ENCODE results near the gene OR2AG1.

The OR2AG1 gene

GRCh38 chr11:6738590-6738989 is 44.2 kb upstream of the OR2AG1 start:
- ChIA-PET POLR2A (ENCODE audit: low non-redundant PET) (no interaction called here), CTCF (interaction anchor here (0.6 to 1.2 kb wide), 7 partner anchors 8 to 694 kb away, joined by 3 to 6 read pairs (median 4); no protein-coding TSS in a partner anchor)
- H3K27ac ChIP-seq, result no peak overlapping the region
- TF ChIP-seq CTCF (conservative IDR thresholded peaks at IDR 0.05; ENCODE audit: low read depth), result no peak
- DNase-seq (ENCODE audit: low spot score), result no peak

GRCh38 chr11:6742260-6742659 is 40.6 kb upstream of the OR2AG1 start:
- POLR2A ChIA-PET (ENCODE audit: low non-redundant PET), result no interaction called here
- CTCF ChIA-PET, result no interaction called here
- H3K27ac ChIP-seq, result no peak overlapping the region
- no peak for TF ChIP-seq CTCF (conservative IDR thresholded peaks at IDR 0.05; ENCODE audit: low read depth)
- DNase-seq (ENCODE audit: low spot score), result no peak

GRCh38 chr11:6745018-6745417 is 37.8 kb upstream of the OR2AG1 start:
- DNase-seq (ENCODE audit: low spot score), result no peak
- TF ChIP-seq CTCF (conservative IDR thresholded peaks at IDR 0.05; ENCODE audit: low read depth), result no peak
- ChIA-PET CTCF (interaction anchor here (0.7 to 0.8 kb wide), 2 partner anchors 12 to 400 kb away, joined by 4 to 5 read pairs; no protein-coding TSS in a partner anchor), POLR2A (ENCODE audit: low non-redundant PET) (no interaction called here)
- H3K27ac ChIP-seq, result no peak overlapping the region

- H3K27ac ChIP-seq, result no peak overlapping the region
- no peak for DNase-seq (ENCODE audit: low spot score)
- ChIA-PET POLR2A (ENCODE audit: low non-redundant PET) (no interaction called here), CTCF (interaction anchor here (0.6 to 0.8 kb wide), 3 partner anchors 12 to 399 kb away, joined by 3 to 5 read pairs (median 4); no protein-coding TSS in a partner anchor)
- no peak for TF ChIP-seq CTCF (conservative IDR thresholded peaks at IDR 0.05; ENCODE audit: low read depth)
Observed at GRCh38 chr11:6745465-6746015, 37.3 kb upstream of the OR2AG1 start.

GRCh38 chr11:6746086-6746618 is 36.7 kb upstream of the OR2AG1 start:
- CTCF ChIA-PET, result interaction anchor here (0.6 to 1.2 kb wide), 4 partner anchors 8 to 624 kb away, joined by 3 to 6 read pairs (median 4); no protein-coding TSS in a partner anchor
- H3K27ac ChIP-seq, result no peak overlapping the region
- POLR2A ChIA-PET (ENCODE audit: low non-redundant PET), result no interaction called here
- no peak for TF ChIP-seq CTCF (conservative IDR thresholded peaks at IDR 0.05; ENCODE audit: low read depth)
- DNase-seq (ENCODE audit: low spot score), result no peak

- no peak for DNase-seq (ENCODE audit: low spot score)
- no peak for TF ChIP-seq CTCF (conservative IDR thresholded peaks at IDR 0.05; ENCODE audit: low read depth)
- H3K27ac ChIP-seq, result no peak overlapping the region
- ChIA-PET CTCF (interaction anchor here (1.1 to 1.2 kb wide), 2 partner anchors 9 to 623 kb away, joined by 3 to 6 read pairs; no protein-coding TSS in a partner anchor), POLR2A (ENCODE audit: low non-redundant PET) (no interaction called here)
Observed at GRCh38 chr11:6746626-6747025, 36.2 kb upstream of the OR2AG1 start.

Measured in RWPE1 (cell line).